ENCODE results near the gene SLC25A31. TPM values are rescaled to one million over a fixed set of nuclear protein-coding genes. Genes with fewer than 3 reads are reported as not detected.

Gene SLC25A31
- total and polyA plus RNA-seq, 10 of the 15 experiments (the other 5 are each of a cell fraction or from before 2014, with no cell fraction given), result not detected

GRCh38 chr4:127685292-127685691 is 44.9 kb upstream of the SLC25A31 start:
- no peak overlapping the region for H3K4me2 ChIP-seq (ENCODE audit: control insufficient read depth, insufficient read depth)
- ChIA-PET CTCF (interaction anchor here (1.4 kb wide), 1 partner anchor 47 kb away, joined by 3 read pairs; no protein-coding TSS in a partner anchor), POLR2A (no interaction called here), SMC1A (ENCODE audit: uncharacterized antibody, unreplicated experiment) (interaction anchor here (1.0 to 1.3 kb wide), 2 partner anchors 12 to 15 kb away, joined by 3 to 4 read pairs; no protein-coding TSS in a partner anchor), RAD21 (ENCODE audit: unreplicated experiment) (no interaction called here)
- H3K79me2 ChIP-seq (ENCODE audit: control insufficient read depth, insufficient read depth, low read length), result no peaks in the 10 kb centered on the region
- no peaks in the 10 kb centered on the region for H4K20me1 ChIP-seq (ENCODE audit: control insufficient read depth, insufficient read depth)
- in situ Hi-C loops (cut with MboI), result no loop called here
- FAIRE-seq (no peak), DNase-seq (ENCODE audit: low read depth, low spot score) (no peak), ATAC-seq (no peak)
- H3K27ac ChIP-seq (ENCODE audit: control insufficient read depth, insufficient read depth), result no peak overlapping the region
- H3K4me1 ChIP-seq (ENCODE audit: control insufficient read depth, insufficient read depth, low read length), result no peaks in the 10 kb centered on the region
- no peaks in the 10 kb centered on the region for H3K9me3 ChIP-seq (replicated peaks; ENCODE audit: control insufficient read depth, insufficient read depth, low read length)
- no peak overlapping the region for H3K4me3 ChIP-seq
- no peaks in the 10 kb centered on the region for H3K36me3 ChIP-seq (ENCODE audit: control insufficient read depth in 2 of 2, insufficient read depth in 2 of 2, low read length in 1 of 2)
- H3K9ac ChIP-seq (ENCODE audit: control insufficient read depth, insufficient read depth, low read length), result no peak overlapping the region
- intact Hi-C loops (cut with micrococcal nuclease; ENCODE audit: unreplicated experiment), result no loop called here
- no TSS peak for BruUV-seq (replicated peaks)
- no peak overlapping the region for H2AFZ ChIP-seq (ENCODE audit: control insufficient read depth, low read depth, low read length)
- H3K27me3 ChIP-seq (replicated peaks in 1 of 2; ENCODE audit: control insufficient read depth in 2 of 2, insufficient read depth in 2 of 2, low read length in 1 of 2), result no peaks in the 10 kb centered on the region; a peak in 1 of 4 replicates
- TF ChIP-seq SMAD1 (IDR thresholded peaks at IDR 0.05; ENCODE audit: low read depth, partially characterized antibody), result no peak
- no peak for TF ChIP-seq IRF4 (IDR thresholded peaks at IDR 0.05; ENCODE audit: low read depth, low read length)
- TF ChIP-seq ZNF622 (IDR thresholded peaks at IDR 0.05), result no peak
- no peak for TF ChIP-seq CHD2 (IDR thresholded peaks at IDR 0.05; ENCODE audit: borderline replicate concordance, low read depth, low read length)
- no peak for TF ChIP-seq POU2F2 (IDR thresholded peaks at IDR 0.05; ENCODE audit: borderline replicate concordance, low read depth, low read length)
- TF ChIP-seq ZBED1 (IDR thresholded peaks at IDR 0.05; ENCODE audit: borderline replicate concordance), result no peak
- TF ChIP-seq, protein P1, sequence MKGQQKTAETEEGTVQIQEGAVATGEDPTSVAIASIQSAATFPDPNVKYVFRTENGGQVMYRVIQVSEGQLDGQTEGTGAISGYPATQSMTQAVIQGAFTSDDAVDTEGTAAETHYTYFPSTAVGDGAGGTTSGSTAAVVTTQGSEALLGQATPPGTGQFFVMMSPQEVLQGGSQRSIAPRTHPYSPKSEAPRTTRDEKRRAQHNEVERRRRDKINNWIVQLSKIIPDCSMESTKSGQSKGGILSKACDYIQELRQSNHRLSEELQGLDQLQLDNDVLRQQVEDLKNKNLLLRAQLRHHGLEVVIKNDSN (IDR thresholded peaks at IDR 0.05; ENCODE audit: borderline replicate concordance, extremely low read length, insufficient read depth, low read depth, low read length), result no peak
- no peak for TF ChIP-seq CEBPB (IDR thresholded peaks at IDR 0.05; ENCODE audit: borderline replicate concordance in 1 of 2, low read depth in 2 of 2, low read length in 2 of 2)
- no peak for TF ChIP-seq SP1 (IDR thresholded peaks at IDR 0.05; ENCODE audit: low read depth, low read length)
- no peak for TF ChIP-seq SPI1 (IDR thresholded peaks at IDR 0.05; ENCODE audit: borderline replicate concordance, insufficient read depth, low read depth, low read length)
- TF ChIP-seq ZNF687 (IDR thresholded peaks at IDR 0.05), result no peak
- TF ChIP-seq MEF2A (IDR thresholded peaks at IDR 0.05; ENCODE audit: insufficient read depth, low read depth, low read length), result no peak
- TF ChIP-seq, protein P2, sequence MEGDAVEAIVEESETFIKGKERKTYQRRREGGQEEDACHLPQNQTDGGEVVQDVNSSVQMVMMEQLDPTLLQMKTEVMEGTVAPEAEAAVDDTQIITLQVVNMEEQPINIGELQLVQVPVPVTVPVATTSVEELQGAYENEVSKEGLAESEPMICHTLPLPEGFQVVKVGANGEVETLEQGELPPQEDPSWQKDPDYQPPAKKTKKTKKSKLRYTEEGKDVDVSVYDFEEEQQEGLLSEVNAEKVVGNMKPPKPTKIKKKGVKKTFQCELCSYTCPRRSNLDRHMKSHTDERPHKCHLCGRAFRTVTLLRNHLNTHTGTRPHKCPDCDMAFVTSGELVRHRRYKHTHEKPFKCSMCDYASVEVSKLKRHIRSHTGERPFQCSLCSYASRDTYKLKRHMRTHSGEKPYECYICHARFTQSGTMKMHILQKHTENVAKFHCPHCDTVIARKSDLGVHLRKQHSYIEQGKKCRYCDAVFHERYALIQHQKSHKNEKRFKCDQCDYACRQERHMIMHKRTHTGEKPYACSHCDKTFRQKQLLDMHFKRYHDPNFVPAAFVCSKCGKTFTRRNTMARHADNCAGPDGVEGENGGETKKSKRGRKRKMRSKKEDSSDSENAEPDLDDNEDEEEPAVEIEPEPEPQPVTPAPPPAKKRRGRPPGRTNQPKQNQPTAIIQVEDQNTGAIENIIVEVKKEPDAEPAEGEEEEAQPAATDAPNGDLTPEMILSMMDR (IDR thresholded peaks at IDR 0.05 in 2 of 3, conservative IDR thresholded peaks at IDR 0.05 in 1 of 3; ENCODE audit: control insufficient read depth in 2 of 3, extremely low read depth in 1 of 3, insufficient read depth in 1 of 3, low read depth in 3 of 3, low read length in 3 of 3), result no peak
- TF ChIP-seq NFYA (IDR thresholded peaks at IDR 0.05; ENCODE audit: borderline replicate concordance, low read depth, low read length), result no peak
- no peak for TF ChIP-seq NFYB (IDR thresholded peaks at IDR 0.05; ENCODE audit: insufficient read depth, low read depth, low read length)
- TF ChIP-seq ATF3 (IDR thresholded peaks at IDR 0.05; ENCODE audit: borderline replicate concordance, extremely low read depth, low read depth, low read length), result no peak
- no peak for TF ChIP-seq MTA2 (IDR thresholded peaks at IDR 0.05; ENCODE audit: low read depth)

Data from GM12878 (cell line).